Measurements from ENCODE around the gene ANAPC4. TPM values are rescaled to one million over a fixed set of nuclear protein-coding genes. Genes with fewer than 3 reads are reported as not detected.

ANAPC4 gene
- total and polyA plus RNA-seq, 2 of the 13 experiments (the other 11 are each of a cell fraction or from before 2014, with no cell fraction given), result 14.5 to 30.2 TPM

GRCh38 chr4:25439918-25440477 lies 62.9 kb downstream of the ANAPC4 start:
- in situ Hi-C loops (cut with HindIII; ENCODE audit: extremely low pct_ligation_motif_present, low pct_unique_long_range_greater_than_20kb) (loop anchor here (5.0 kb wide), 1 partner anchor 327 kb away; no protein-coding TSS in a partner anchor), intact Hi-C loops (cut with micrococcal nuclease; ENCODE audit: unreplicated experiment) (loop anchor here (1.0 kb wide), 2 partner anchors 328 to 352 kb away; no protein-coding TSS in a partner anchor)
- Histone ChIP-seq H3K27me3 (ENCODE audit: control insufficient read depth in 1 of 2, insufficient read depth in 2 of 2, low read length in 2 of 2) (no peaks in the 10 kb centered on the region), H3K79me2 (ENCODE audit: insufficient read depth, low read length) (no peaks in the 10 kb centered on the region), H2AFZ (ENCODE audit: low read length) (no peak overlapping the region), H3K9me3 (ENCODE audit: low read length) (no peaks in the 10 kb centered on the region), H3K4me2 (ENCODE audit: low read depth, low read length) (no peak overlapping the region), H4K20me1 (ENCODE audit: insufficient read depth, low read length) (no peaks in the 10 kb centered on the region), H3K9ac (ENCODE audit: insufficient read depth, low read depth, low read length) (no peak overlapping the region), H3K4me1 (ENCODE audit: insufficient read depth, low read length) (no peaks in the 10 kb centered on the region), H3K4me3 (replicated peaks in 1 of 3; ENCODE audit: insufficient read depth in 1 of 3, low read depth in 2 of 3, low read length in 3 of 3) (no peak overlapping the region), H3K36me3 (replicated peaks in 1 of 2; ENCODE audit: control insufficient read depth in 1 of 2, insufficient read depth in 2 of 2, low read length in 2 of 2) (no peaks in the 10 kb centered on the region), H3K27ac (ENCODE audit: extremely low read length, insufficient read depth, low read length) (no peak overlapping the region)
- BruUV-seq (replicated peaks), result no TSS peak
- CTCF ChIA-PET (ENCODE audit: low intra/inter-chr PET ratio, low total read pairs), result interaction anchor here (0.7 to 3.9 kb wide), 2 partner anchors 322 to 329 kb away, joined by 3 to 54 read pairs; no protein-coding TSS in a partner anchor
- FAIRE-seq (peak; percentile 62), ATAC-seq (peak; percentile 89), DNase-seq (ENCODE audit: low spot score) (peak; percentile 43)
- WGBS (ENCODE audit: low lambda C conversion rate), result 0% methylated on average over 2 of the region's 2 CpGs
- TF ChIP-seq CTCF (CRISPR knock-in tag; IDR thresholded peaks at IDR 0.05) (peak; percentile 81), ZSCAN31 (CRISPR knock-in tag; IDR thresholded peaks at IDR 0.05; ENCODE audit: low read depth) (no peak), TFE3 (CRISPR knock-in tag; IDR thresholded peaks at IDR 0.05) (no peak), SMC3 (IDR thresholded peaks at IDR 0.05; ENCODE audit: low read length) (peak; percentile 65), SOX6 (IDR thresholded peaks at IDR 0.05) (no peak), SOX6 (CRISPR knock-in tag; IDR thresholded peaks at IDR 0.05) (no peak), STAG1 (CRISPR knock-in tag; IDR thresholded peaks at IDR 0.05) (peak; percentile 70), ZNF775 (CRISPR knock-in tag; IDR thresholded peaks at IDR 0.05; ENCODE audit: borderline replicate concordance) (no peak), ZNF556 (CRISPR knock-in tag; IDR thresholded peaks at IDR 0.05; ENCODE audit: borderline replicate concordance) (no peak), ZNF792 (CRISPR knock-in tag; IDR thresholded peaks at IDR 0.05) (no peak)
- POLR2A ChIA-PET, result no interaction called here
